ENCODE data around the gene FAM184A.
"Not testable (repeated sequence)": the region's sequence is repeated elsewhere in the genome, so short reads cannot be mapped to it uniquely, and the experiment has no call there.

The FAM184A gene

DNA sequence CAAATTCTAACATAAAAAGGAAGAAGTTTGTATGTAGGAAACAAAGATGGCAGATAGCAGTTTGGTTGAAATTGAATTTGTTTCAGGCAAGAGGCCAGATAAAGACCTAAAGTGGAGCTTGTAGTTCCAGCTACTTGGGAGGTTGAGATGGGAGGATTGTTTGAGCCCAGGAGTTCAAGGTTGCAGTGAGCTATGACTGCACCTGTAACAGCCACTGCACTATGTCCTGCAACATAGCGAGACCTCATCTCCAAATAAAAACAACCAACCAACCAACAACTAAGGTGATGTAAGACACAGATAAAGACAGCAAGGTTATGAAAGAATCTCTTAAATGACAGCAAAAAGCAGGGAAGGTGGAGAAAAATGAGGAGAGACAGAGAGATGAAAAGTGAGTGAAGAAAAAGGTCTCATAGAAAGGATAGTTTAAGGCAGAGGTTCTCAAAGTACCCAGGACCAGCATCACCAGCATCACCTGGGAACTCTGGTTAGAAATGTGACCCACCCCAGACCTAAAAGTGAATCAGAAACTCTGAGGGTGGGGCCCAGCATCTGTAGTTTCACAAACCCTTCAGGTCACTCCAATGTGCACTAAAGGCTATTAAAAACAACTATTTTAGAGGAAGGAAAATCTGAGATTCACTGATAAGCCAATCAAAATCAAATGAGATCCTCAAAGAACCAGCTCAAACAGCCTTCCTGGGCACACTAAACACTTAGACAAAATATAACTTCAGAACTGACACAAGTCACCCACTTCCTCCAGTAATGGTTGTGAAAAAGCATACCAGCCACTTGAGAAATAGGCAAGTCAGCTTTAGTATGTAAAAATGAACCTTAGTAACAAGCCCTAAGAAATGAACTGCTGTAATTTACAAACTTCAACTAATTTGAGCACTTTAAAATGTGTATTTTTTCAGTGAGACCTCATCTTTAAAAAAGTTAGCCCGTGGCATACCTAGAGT lies 57.6 kb downstream of the FAM184A start:
- no peak for DNase-seq (ENCODE audit: low read depth in 3 of 3)

DNA sequence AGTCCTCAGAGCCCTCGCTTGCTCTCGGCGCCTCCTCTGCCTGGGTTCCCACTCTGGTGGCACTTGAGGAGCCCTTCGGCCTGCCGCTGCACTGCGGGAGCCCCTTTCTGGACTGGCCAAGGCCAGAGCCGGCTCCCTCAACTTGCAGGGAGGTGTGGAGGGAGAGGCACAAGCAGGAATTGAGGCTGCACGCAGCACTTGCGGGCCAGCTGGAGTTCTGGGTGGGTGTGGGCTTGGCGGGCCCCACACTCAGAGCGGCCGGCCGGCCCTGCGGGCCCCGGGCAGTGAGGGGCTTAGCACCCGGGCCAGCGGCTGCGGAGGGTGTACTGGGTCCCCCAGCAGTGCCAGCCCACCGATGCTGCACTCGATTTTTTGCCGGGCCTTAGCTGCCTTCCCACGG lies 63.3 kb downstream of the FAM184A start:
- DNase-seq (ENCODE audit: low read depth in 3 of 3), result not testable (repeated sequence)

DNA sequence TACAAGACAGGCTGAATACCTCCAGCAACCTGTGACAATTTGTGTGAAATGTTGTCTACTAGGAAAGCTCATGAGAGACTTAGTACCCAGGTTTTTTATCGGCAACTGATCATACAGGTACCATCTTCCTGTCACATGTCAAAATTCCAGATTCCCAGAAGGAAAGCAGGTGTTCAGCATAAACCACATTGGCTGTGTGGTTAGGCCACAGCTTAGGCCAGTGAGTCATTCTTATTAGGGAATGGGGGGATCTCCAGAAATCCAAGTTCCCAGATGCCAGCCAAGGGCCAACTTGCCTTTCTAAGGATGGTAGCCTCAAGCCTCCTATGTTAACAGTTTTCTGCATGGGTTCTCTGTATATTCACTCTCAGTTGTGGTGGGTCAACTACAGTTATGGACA lies 65.9 kb downstream of the FAM184A start:
- DNase-seq (ENCODE audit: low read depth in 3 of 3), result no peak

DNA sequence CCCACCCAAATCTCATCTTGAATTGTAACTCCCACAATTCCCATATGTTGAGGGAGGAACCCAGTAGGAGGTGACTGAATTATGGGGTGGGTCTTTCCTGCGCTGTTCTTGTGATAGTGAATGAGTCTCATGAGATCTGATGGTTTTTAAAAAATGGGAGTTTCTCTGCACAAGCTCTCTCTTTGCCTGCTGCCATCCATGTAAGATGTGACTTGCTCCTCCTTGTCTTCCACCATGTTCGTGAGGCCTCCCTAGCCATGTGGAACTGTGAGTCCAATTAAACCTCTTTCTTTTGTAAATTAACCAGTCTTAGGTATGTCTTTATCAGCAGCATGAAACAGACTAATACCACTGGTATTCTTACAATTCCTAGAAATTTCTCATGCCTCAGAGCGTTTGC lies 69.2 kb downstream of the FAM184A start:
- DNase-seq (ENCODE audit: low read depth in 3 of 3), result not testable (repeated sequence)

DNA sequence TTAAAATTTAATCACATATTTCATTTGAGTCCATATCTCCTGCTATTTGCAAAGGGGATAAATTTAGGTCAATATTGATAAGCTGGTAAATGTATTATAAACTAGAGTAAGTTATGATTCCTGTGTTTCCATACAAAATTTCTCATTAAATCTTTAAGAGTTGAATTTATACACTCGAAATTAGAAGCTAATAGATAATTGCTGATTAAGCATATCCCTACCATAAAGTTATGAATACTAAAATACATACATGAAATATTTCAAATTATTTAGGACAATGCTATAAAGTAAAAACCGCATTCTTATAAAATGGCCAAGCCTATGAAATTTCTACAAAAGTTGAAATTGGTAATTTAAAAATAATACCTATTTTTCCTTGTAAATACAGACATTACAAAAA lies 71.5 kb downstream of the FAM184A start:
- DNase-seq (ENCODE audit: low read depth in 3 of 3), result no peak

DNA sequence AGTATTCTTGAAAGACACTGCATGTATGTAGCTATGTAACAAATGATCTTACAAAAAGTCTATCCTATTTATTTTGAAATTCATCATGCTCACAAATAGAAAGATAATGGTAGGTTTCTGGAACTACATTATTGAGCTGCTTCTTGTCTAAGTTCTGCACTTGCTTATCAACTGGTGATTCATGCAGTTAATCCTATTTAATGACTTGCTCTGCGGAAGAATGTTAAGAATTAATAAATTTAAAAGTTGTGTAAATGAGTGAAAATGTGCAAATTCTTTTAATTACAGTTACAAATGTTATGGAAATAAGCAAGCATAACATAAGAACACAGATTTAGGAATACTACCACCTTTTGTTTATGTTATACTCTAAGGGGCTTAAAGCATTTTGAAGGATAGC lies 76.4 kb downstream of the FAM184A start:
- DNase-seq (ENCODE audit: low read depth in 3 of 3), result no peak

DNA sequence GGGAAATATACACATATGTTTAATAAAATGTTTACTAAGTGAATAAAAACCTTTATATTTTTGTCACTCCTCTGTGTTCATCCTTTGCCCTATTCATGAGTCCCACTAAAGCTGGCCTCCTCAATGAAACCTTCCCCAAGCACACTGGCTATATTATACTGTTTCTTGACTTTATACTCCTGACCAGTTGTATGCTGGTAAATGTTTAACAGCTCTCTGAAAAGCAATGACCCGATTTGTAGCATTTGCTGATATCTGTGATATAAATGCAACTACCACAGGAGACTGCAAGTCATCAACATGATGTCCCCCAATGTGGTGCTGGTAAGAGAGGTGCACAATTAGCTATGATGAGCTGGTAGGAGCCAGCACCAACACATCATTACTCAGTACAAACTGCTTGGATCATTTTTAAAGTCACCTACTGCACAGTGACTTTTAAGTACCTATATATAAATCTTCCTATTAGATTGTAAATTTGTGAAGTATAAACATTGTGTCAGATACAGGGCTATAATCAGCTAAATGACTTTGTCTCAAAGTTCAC lies 78.9 kb downstream of the FAM184A start:
- DNase-seq (ENCODE audit: low read depth in 3 of 3), result no peak

DNA sequence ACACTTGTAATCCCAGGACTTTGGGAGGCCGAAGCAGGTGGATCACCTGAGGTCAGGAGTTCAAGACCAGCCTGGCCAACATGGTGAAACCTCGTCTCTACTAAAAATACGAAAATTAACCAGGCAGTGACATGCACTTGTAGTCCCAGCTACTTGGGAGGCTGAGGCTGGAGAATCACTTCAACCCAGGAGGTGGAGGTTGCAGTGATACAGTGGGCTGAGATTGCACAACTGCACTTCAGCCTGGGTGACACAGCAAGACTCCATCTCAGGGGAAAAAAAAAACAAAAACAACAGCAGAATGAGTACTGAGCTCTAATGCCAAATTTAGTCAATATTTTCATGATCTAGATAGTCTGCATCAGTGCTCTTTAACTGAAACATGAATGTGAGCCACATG lies 81.0 kb downstream of the FAM184A start:
- not testable (repeated sequence) for DNase-seq (ENCODE audit: low read depth in 3 of 3)

DNA sequence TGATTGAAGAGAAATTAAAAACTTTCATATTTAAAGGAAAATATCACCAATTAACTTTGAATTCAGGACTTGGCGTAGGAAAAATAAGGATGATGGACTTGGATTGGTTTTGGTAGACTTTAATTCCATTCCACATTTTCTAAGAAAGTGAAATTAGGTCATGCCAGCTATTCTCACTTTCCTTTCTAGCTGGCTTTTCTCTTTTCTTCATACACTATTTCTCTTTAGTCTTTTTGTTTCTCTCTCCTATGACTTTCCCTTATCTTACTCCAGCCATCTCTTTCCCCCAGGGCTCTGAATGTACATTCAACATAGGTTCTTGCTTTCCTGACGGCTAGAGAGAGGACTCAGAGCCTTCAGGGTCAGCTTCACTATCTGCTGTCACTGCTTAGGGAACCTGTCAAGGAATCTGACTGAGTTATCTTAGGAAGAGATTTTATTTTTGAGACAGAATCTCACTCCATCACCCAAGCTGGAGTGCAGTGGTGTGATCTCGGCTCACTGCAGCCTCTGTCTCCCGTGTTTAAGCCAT lies 82.1 kb downstream of the FAM184A start:
- DNase-seq (ENCODE audit: low read depth in 3 of 3), result no peak

DNA sequence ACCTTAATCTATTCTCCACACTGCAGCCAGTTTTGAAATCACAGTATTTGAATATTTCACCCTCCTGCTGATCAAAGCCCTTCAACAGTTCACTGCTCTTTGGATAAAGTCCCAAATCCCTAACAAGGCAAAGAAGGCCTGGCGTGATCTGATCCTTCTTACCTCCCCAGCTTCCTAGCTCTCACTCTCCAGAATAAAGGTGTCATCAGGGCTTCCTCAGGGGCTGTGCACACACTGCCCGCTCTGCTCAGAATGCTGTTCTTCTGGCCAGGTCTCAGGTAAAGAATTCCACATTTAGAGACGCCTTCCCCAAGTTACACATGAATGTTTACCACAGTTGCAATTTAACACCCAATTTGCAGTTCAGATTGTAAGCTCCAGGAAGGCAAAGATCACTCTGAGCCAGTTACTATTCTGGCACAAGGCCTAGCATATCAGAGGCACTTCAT lies 84.6 kb downstream of the FAM184A start:
- DNase-seq (ENCODE audit: low read depth in 3 of 3), result no peak

DNA sequence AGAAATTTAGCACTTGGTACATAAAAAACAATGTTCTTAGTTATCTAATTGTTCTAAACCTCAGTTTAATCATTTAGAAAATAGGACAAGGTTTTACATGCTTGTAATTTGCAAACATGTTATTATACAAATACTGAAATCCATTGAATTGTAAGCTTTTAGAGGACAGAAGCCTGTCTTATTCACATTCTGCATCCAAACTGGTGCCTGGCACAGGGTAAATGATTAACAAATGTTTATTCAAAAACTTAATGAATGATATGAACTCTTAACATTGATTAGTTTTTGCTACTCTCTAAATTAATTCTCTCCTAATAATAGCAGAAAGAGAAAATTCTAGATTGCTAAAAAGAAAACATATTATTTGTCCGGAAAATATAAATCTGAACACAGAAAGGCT lies 85.1 kb downstream of the FAM184A start:
- no peak for DNase-seq (ENCODE audit: low read depth in 3 of 3)

DNA sequence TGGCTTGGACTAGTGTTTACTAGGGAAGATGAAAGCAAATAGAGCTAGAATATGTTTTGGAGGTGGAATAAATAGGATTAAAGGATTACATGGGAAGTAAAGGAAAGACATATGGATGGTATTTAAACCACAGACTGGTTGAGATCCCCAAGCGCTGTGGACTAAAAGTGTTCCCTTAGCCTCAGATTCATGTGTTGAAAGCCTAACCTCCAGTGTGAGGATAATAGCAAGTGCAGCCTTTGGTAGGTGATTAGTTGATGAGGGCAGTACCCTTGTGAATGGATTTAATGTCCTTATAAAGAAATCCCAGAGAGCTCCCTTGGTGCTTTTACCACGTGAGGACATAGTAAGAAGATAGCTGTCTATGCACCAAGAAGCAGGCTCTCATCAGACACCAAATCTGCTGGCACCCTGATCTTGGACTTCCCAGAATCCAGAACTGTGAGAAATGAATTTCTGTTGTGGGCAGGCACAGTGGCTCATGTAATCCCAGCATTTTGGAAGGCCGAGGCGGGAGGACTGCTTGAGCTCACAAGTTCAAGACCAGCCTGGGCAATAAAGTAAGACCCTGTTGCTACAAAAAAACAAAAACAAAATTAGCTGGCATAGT lies 86.2 kb downstream of the FAM184A start:
- DNase-seq (ENCODE audit: low read depth in 3 of 3), result no peak

DNA sequence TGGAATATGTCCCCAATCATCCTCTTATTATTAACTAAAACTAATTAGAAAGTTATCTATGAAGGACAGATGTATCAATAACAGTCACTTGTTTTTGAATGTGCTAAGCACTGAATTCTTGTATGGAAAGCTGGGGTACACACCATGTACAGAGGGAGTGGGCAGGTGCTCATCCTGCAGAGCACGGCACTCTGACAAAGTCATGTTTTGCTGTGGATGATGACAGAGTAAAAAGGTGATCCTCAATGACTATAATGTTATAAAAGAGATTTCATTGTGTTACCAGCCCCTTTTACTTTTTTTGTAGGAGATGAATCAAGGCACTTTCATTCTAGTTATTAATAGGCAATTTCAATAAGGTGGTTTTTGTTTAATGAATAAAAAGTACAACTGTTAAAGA lies 92.2 kb downstream of the FAM184A start:
- no peak for DNase-seq (ENCODE audit: low read depth in 3 of 3)

DNA sequence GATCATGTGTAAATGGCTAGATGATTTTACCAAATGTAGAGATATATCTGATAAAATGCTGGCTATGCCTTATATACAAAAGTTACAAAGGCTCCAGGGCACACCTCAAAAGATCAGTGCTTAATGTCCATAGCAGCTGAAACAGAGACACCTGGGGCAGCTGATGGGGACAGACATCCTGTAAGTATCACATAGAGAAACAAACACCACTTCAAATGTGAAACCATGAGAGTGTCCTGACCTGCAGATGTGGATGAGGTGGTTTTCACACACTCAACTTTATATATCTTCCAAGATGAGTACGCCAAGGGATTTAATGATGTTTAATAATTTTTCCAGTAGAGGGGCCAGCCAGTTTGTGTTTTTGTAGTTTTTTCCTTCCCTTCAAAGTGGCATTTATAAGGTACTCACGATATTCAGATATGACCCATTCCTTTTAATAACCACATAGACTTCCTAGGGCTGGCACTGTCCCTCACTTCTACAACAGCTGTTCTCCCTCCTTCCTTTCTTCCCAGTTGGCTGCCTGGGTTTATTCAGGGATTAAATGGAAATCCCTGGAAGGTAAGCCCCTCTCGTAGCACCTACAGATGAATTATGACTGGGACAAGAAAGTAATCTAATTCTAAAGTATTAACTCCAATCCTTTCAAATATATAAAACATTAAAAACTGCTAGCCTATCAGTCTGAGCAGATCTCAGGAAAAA lies 93.2 kb downstream of the FAM184A start:
- no peak for DNase-seq (ENCODE audit: low read depth in 3 of 3)

DNA sequence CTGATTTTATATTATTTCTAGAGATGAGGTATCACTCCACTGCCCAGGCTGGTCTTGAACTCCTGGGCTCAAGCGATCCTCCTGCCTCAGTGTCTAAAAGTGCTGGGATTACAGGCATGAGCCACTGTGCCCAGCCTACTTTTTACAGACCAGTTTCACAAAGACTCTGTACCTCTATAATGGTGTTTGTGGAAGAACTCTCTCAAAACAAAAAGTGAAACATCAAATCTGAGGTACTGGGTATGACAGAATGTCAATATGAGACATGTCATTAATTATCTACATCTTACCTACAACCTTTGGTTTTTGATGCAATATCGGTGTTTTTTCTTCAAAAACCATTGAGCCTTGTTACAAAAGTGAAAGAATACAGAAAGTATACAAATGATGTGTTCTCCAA lies 94.1 kb downstream of the FAM184A start:
- no peak for DNase-seq (ENCODE audit: low read depth in 3 of 3)

DNA sequence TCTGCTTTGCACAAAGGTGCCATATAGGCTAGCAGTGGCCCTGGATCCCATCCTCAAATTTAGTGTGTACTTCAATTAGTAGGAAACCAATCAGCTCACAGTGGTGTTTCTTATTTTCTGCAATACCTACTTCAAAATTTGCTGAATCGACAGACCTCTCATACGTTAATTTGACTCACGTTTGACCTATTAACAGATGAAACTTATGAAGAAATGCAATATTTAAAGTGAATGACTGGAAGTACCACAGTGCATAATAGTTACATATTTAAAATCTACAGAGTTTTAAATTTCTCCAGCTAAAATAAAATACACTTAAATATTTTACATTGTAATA lies 95.9 kb downstream of the FAM184A start:
- no peak for DNase-seq (ENCODE audit: low read depth in 3 of 3)

DNA sequence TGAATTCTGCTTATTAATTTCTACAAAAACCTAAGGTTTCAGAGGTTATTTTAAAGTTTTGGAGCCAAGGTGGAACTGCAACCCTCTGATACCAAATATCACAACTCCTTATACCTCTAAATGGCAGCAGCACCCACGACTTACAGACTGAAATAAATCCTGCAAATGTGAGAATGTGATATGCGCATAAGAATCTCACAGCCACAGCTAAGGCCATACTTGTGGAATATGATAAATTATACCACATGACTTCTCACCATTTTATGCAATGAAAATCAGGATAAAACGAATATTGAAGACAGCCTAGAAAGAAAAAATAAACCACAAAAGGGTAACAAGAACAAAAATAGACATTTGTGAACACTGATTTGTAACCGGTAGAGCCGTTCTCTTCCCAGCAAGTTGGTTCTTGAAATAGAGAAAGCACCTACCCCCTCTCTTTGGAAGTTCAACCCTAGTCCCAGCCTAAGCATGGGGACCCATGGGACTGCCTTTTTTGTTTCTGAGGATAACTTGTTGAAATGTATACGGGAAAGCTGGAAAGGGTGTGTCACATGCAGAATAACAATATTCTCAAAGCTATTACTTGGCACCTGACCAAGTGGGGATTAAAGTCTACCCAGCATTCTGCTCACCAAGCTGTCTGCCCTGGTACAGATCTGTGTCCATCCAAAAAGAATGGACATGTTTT lies 96.4 kb downstream of the FAM184A start:
- DNase-seq (ENCODE audit: low read depth in 3 of 3), result no peak

DNA sequence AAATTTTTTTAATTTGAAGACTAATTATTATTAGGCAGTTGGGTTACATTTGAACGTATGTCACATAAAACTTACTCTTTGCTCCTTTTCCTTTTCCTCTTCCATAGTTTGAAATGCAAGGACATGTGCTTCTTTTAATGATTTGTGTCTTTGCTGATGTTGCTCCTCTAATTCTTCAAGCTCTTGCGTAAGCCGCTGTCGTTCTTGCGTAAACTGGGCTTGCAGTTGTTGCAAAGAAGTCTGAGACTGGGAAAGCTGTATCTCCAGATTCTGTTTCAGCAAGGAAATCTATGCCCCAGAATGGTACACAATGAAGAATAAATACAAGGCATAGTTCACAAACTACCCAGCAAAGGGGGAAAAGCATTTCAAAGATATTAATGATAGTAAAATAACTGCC lies 98.4 kb downstream of the FAM184A start:
- no peak for DNase-seq (ENCODE audit: low read depth in 3 of 3)

DNA sequence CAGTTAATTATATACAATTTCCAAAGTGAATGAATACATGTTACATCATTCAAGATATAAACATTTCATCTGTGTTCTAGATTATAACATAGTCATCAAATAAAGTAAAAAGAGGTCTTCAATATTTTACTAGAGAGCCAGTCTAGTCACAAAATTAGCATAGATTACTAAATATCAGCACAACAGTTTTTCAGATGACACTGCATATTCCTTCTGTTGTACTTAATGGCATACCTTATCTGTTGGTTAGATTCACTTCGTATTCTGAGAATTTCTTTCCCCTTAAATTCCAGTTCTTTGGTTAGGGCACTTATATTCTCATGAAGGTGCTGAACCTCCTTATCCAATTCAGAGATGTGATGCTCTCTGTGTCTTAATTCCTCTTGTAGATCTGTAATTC lies 103.7 kb downstream of the FAM184A start:
- no peak for DNase-seq (ENCODE audit: low read depth in 3 of 3)

DNA sequence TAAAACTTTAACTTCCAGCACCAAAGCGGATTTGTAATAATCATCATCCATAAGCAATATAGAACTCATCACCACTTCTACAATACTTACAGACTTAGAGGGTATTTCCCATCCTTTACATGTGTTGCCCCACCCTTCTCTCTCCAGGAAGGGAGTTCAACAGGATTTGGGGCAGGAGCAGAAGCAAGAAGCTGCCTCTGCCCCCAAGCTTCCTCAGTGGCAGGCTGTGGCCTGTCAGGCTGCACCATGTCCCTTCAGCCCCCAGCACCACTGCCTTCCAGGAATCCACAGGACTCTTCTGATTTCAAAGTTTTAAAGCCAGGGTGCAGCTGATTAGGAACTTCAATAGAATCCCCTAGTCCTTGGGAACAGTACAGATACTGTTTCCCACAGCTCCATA lies 106.8 kb downstream of the FAM184A start:
- no peak for DNase-seq (ENCODE audit: low read depth in 3 of 3)

DNA sequence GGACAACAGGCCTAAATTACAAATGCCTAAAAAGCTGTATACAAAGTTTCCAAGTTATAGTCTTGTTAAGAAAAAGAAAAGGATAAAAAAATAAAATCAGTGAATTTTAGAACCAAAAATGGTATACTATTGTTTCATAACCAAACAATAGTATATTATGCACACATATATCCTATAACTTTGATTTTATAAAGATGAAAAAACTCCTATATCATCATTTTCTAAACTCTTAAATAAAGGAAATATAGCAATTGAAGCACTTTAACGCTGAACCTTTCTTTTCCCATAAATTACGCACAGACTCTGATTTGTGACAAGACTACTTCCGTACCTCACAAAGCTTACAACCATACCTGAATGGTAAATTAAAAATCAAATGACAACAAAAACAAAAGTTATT lies 107.6 kb downstream of the FAM184A start:
- DNase-seq (ENCODE audit: low read depth in 3 of 3), result no peak

DNA sequence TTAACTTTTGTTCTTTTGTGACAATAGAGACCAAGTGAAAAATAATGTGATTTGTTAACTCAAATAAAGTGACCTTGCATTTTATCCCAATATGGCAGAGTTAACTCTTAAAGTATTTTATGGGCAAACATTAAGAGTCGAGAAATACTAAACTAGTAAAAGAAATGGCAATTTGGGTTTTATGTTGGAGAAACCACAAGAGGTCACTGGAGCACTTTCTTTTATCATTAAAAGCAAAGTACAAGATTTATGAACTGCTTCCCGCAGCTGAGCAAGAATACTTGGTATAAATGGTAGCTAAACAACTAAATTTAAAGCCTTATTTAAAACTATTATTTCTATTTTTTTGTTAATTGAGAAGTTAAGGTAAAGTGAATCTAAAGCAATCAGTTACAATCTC lies 110.0 kb downstream of the FAM184A start:
- no peak for DNase-seq (ENCODE audit: low read depth in 3 of 3)
